Measurements from ENCODE around the gene TULP4.
"Not testable (repeated sequence)": the region's sequence is repeated elsewhere in the genome, so short reads cannot be mapped to it uniquely, and the experiment has no call there.

Gene TULP4

DNA sequence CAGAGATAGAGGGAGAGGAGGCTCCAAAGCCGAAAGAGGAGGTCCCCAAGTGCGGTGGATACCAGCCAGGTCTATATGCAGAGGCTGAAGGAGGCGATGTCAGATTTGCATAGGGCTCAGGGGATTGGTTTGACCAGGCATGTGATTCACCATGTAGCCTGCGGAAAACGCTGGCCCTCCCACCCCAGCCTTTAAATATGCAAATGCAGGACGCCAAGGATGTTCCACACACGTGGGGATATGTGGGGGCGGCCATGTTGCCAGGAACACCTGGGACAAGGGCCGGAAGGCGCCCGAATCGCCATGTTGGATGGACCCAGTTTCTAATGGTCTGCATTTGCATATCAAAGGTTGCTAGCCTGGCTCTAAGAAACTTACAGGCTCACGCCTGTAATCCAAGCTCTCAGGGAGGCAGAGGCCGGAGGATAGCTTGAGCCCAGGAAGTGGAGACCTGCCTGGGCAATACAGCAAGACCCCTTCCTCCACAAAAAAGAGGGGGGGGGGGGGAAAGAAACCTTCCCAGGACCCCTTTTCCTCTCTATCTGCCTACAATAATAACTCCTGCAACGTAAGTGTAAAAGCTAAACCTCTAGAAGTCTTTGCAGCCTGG, 110.5 kb downstream of the TULP4 start:
- no peak for DNase-seq

DNA sequence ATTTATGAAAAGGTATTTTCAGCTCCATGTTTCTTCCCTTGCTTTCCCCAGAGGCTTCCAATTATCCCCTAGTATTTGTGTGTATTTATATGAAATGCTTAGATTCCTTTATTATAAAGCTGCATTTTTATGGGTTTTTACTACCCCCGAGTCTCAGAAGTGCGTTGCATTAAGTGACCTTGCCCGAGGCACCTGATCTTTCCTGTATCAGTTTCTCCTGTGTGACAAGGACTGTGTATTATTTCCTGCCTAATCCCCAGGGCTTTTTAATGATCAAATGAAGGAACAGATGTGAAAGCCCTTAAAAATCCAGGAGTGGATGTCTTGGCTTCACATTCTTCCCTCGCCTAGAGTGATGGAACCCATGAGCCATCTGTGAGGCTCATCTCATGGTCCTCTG, 118.8 kb downstream of the TULP4 start:
- DNase-seq: no peak

DNA sequence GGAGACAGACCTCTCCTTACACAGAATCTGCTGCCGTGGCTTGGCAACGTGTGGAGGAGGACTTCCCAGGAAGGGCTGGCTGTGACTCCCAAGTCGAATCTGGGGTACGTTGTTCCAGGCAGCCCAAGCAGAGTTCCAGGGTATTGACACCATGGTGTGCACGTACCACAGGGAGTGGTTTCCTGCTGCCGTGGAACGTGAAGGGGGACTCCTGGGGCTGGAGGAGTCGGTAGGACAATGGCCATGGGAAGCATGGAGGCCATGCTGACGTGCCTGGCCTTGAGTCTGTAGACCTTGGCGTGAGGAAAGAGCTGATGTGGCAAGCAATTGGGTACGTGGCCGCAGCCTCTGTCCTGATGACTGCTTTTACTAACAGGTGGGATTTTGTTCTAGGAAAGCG, 119.3 kb downstream of the TULP4 start:
- DNase-seq: no peak

DNA sequence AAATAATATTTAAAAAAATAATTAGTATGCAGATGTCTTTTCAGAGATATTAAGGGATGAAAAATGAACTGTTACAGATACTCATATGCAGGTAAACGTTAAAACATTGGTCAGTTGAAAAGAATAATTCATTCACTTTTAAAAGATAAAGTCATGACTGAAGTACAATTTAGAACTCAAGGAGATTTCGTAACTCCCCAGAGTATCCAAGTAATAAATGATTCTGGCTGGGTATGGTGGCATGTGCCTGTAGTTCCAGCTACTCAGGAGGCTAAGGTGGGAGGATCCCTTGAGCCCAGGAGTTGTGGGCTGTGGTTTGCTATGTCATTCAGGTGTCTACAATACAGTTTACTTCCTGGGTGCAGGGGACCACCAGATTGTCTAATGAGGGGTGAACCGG, 125.3 kb downstream of the TULP4 start:
- no peak for DNase-seq

DNA sequence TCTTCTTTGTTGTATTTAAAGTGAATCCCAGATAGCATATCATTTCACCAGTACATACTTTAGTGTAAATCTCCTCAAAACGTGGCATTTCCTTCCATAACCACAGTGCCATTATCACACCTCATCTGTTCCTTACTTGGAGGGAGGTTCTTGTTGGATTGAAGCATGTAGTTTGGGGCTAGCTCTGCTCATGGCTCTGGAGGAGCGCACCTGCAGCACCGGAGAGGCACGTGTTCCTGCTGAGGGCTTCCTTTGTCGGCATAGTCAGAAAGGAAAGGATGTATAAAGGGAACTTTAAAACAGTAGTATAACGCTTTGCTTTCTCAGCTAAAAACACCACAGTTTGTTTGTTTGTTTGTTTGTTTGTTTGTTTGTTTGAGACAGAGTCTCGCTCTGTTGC, 126.0 kb downstream of the TULP4 start:
- DNase-seq: no peak

DNA sequence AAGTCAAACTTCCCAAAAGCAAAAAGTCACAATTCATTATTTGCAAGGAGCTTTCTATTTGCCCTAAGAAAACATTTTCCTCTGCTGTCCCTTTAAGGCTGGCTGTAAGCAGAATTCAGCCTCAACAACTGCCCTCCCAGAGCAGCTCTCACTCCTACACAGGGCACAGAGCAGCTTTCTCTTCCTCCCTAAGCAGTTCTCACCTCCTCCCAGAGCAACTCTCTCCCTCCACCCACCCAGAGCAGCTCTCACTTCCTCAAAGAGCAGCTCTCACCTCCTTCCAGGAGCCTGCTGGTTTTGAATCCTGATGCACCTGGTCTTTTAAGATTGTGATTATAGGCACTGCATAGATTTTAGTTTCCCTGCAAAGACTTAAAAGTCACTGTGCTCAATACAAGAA, 127.0 kb downstream of the TULP4 start:
- DNase-seq: no peak

DNA sequence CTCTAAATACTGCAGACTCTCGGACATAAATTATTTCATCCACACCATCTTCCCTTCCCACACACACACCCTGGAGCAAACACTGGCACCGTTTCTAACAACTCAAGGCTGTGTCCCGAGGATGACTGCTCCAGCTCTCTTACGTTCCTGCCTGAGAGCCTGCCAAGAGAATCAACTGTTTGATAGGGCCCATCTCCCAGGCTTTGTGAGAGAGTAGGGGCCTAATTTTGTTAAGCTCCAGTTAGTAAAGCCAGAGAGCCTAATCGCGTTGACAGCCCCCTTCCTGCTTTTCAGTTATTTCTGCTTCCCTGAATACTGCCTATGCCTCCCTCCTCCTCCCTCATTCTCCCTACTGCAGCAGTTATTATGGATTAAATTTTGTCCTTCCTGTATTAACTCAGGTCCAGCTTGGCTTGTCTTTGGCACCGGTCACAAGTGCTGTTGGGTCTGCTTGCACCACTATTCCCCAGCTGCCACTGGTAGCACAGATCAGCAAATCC, 129.5 kb downstream of the TULP4 start:
- DNase-seq: no peak

DNA sequence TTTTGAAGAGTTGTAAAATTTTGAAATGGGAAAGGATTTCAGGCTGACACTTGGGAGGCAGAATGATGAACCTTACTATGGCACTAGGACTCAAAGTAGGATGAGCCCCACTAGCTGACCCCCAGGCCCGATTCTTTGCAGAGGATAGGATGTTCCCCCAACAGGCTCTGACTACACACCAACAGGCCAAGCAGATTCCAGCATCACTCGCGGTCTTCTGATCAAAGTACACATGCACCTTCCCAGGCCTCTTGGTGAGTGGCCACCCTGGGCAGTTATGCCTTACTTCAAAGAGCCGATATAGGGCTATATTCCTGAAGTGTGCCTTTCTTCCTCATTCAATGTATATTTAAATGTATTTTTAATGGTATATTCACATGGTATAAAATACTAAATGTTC, 130.0 kb downstream of the TULP4 start:
- no peak for DNase-seq

DNA sequence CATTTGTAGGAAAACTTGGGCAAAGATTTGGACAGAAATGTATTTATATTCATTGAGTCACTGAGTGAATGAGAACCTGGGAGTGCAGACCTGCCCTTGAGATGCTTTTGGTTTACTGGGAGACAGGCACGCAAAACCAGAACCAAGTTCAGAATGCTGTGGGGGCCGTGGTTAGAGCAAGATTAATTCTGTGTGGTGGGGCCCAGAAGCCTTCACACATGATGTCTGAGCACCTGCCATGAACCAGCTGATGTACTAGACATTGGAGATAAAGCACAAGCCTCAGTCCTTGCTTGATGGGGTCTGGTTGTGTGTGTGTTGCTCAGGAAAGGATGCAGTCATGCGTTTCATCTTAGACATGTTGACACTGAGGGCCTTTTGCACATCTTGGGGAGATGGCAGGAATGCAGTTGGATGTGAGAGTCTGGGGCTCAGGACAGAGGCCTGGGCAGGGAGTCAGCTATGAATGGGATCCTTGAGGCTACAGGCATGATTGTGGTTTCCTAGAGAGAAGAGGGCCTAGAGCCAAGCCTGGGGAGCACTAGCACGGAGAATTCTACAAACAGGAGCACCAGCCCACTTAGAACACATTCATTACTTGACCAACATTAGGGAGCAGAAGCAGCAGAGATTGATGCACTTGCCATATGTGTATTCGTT, 133.3 kb downstream of the TULP4 start:
- no peak for DNase-seq

DNA sequence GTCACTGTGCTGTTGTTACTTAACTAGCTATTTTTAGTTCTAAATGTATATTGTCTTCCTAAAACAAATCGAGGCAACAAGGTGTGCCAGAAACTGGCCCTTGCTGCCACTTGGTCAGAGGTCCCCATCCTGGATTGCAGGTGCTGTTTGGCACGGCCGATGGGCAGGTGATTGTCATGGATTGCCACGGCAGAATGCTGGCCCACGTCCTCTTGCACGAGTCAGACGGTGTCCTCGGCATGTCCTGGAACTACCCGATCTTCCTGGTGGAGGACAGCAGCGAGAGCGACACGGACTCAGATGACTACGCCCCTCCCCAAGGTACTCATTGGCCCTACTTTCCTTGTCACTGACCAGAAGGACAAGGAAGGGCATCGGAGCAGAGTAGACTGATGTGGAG, 136.6 kb downstream of the TULP4 start:
- DNase-seq: no peak

DNA sequence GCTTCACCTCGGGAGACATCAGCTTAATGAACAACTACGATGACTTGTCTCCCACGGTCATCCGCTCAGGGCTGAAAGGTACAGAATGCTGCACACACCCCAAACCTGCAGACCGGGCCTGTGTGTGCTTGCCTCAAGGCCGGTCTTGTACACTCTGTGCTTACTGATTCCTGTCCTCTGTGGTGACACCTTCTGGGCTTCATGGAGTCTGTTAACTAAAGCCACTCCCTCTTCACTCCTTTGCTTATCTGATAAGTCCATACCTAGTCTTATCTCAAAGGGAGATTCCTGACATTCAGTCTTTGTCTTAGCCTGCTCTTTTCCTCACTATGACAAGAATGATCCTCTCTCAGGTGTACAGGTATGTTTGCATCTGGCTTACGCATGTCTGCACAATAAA, 139.9 kb downstream of the TULP4 start:
- DNase-seq: no peak

DNA sequence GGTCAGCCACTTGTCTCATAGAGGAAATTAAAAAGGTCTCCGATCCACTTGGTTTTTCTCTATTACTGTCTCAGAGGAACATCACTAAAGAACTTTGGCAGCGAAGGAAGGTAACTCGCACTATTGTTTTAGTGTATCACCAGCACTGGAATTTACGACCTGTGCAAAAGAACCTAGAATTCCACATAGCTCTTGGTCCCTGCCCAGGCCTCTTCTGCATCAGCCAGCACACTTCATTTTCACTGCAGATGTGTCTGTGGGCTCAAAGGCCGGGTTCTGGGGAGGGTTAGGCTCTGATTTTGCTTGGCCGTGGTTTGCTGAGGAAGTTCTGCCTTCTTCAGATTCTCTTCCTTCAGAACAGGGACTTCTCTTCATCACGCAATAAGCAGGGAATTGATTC, 144.9 kb downstream of the TULP4 start:
- DNase-seq: no peak

DNA sequence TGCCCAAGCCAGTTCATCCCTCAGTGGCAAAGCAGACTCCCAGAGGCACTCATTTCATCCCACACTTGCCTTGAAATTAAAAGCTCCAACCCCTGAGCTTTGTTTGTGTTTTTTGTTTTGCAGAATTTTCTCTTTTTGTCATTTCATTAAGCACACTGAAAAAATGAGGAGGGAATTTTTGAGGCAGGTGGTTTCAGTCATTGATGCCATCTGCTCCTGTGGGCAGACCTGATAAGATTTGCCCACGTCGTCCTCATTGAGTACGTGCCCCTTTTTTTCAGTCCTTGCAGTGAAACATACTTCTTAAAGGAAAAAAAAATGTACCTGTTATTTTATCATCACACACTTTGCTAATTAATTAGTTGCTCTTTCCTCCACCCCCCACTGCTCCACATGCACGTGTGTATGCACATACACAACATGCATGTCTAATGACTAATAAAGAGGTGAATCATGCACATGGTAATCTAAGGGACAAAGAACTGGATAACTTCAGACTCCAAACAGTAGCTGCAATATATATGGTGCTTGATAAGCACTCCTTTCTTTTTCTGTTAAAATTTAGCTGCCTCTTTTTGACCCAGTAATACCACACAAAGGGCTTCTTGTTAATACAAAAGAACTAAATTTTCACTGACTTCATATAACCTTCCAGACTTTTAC, 145.5 kb downstream of the TULP4 start:
- DNase-seq: peak; percentile 50

DNA sequence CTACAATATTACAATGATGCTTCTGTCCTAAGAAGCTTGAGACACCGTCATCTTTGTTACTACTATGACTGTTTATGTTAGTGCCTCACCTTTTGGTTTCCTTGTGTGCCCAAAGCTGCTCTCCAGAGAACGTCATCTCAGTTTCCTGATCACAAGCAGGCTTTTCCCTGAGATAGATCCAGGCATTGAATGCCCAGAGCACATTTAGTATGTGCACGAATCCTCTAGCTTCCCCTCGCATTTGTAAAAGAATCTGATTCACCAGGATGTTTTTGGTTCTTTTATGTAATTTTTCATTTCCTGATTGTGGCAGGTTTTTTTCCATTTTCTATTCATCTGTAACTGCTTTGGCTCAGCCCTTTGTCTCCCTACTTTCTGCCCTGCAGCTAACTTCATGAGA, 147.5 kb downstream of the TULP4 start:
- DNase-seq: no peak

DNA sequence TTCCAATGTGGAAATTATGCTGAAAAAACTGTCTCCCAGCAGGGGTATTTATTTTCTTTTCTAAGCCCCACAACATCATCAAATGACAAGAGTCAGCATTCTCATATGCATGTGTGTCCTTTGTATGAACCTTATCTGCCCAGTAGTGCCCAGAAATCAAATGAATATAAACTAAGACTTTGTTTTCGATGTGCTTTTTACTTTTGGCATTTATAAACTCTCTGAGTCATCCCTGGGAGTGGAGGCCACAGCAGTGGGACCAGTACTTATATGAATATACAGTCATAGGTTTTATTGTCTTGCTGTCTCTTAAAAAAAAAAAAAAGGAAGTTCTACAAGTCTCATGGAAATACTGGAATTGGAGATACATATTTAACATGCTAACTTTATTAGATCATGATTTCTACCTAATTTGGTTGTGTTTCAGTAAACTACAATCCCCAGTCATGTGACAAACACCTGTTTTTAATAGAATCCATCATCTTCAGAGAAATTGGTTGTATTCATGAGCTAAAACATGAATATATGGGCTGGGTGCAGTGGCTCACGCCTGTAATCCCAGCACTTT, 148.4 kb downstream of the TULP4 start:
- DNase-seq: peak; percentile 72

DNA sequence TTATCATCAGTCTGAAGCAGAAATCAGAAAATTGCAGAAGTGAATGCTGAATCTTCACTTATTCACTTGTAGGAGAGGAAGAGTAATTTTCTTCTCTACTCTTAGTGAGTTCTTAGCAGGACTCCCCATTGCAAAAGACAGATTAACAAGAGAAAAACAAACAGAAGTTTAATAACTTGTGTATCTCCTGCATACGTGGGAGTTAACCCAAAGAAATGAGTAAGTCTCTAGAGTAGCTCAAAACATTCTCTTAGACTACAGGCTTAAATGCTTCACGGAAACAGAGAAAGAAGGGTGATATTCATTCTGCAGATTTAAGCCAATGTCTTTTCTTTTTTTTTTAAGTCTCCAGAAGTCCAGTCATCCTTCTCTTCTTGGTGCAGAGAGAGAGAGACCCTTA, 149.7 kb downstream of the TULP4 start:
- DNase-seq: no peak

DNA sequence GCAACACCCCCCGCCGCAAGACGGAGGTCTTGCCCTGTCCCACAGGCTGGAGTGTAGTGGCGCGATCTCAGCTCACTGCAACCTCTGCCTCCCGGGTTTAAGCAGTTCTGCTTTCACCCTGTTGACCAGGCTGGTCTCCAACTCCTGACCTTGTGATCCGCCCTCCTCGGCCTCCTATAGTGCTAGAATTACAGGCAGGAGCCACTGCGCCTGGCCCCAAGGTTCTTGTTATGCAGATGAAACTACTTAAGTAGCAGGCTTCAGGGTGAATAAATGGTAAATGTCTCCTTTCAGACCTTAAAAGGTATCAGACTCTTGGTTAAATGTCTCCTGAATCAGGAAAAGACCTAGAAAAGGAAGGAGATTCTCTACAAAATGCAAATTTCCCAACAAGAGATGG, 152.2 kb downstream of the TULP4 start:
- DNase-seq: no peak

DNA sequence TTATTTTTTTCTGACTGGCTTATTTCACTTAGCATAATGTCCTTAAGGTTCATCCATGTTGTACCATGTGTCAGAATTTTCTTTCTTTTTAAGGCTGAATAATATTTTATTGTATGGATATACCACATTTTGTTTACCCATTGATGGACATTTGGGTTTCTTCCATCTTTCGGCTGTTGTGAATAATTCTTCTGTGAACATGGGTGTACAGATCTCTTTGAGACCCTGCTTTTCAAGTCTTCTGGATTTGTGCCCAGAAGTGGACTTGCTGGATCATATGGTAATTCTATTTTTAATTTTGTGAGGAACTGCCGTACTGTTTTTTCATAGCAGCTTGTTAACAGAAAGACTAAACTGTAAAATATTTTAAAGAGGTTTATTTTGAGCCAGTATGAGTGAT, 153.0 kb downstream of the TULP4 start:
- no peak for DNase-seq

DNA sequence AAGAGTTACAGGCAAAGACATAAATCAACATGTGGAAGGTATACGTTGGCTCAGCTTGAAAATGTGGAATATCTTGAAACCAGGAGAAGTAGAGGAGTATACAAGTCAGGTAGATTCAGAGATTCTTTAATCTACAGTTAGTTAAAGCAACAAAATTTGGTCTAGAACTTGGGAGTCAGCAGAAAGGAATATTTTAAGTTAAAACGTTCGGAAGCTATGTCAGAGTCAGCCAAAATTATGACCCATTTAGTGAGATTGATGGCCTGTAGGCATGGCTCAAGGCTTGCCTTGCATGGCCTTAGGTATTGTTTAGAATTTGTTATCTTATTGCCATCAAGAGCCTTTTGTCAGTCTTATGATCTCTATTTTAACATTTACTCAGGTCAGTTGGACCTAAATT, 153.5 kb downstream of the TULP4 start:
- no peak for DNase-seq

DNA sequence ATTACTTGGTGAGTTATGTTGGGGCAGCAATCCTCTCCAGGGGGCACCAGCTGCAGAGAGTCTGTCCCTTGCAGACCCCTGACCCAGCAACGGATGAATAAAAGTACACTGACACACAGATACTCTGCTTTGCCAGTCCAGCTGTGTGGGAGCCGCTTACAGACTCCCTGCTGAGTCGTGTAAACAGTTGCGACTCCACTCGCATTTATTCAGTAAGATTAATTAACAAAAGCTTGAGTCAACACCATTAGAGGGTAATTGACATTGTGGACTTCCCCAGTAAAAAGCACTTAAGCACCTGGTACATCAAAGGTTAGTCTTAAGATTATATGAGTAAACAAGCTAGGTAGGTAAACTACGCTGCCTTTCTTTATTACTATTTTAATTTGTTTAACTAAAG, 155.7 kb downstream of the TULP4 start:
- DNase-seq: no peak

DNA sequence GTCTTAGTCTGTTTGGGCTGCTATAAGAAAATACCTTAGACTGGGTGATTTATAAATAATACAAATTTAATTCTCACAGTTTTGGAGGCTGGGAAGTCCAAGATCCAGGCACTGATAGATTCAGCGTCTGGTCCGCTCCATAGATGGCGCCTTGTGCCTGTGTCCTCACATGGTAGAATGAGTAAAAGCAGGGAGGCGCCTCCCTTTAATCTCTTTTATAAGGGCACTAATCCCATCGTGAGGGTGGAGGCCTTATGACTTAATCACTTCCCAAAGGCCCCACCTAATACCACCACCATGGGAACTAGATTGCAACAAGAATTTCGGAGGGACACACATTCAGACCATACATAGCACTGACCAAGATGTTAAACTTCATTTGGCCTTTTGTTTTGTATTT, 156.4 kb downstream of the TULP4 start:
- no peak for DNase-seq

DNA sequence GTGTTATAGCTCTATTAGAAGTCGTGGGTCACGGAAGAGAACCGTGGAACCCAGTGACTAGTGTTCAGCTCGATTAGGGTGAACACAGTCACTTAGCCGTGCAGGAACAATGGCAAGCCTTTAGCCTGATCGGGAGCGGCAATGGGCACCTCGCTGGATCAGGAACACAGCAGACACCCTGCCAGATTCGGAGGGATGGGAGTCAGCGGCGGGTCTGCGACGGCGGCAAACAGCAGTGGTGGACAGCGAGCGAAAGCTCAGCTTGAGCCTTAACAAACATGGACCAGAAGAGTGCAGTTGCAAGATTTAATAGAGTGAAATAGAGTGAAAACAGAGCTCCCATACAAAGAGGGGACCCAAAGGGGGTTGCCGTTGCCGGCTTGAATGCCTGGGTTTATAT, 157.8 kb downstream of the TULP4 start:
- DNase-seq: not testable (repeated sequence)

DNA sequence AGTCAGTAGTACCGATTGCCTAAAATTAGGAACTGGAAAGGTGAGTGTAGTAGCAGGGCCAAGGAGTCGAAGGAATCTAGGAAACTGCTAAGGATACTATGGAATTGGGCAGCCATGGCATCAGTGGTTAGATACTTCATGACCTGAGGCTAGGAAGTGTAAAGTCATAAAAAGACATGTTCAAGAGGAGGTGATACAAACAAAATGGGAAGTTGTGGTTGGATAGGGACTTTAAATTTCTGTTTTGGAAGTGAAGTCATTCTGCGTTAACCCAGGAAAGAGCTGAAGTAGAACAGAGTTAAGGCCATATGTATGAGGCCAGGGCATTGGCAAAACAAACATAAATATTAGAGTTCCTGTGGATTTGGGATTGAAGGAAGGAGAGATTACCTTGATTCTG, 159.1 kb downstream of the TULP4 start:
- no peak for DNase-seq

DNA sequence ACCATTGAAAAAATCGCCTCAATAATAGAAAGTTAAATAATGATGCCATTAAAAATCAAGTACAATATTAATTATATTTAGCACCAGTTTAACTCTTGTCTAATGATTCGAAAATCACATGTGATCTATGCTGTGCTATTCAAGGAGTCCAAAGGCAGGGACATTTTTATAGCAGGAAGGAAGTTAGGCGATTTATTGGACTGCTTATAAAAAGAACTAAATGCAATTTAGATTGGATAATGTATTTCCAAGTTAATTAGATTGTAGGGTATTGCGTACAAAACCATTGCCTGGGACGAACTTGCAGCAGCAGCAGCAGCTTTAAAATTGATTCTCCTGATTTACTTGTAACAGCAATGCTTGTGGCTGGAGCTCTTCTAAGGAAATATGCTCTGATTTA, 160.2 kb downstream of the TULP4 start:
- no peak for DNase-seq

Measured in fibroblast of skin of abdomen (primary cell).